Thoracic aorta (tissue), 2 donors: ENCODE measurements around the gene NSMCE1. TPM values are rescaled to one million over a fixed set of nuclear protein-coding genes. Genes with fewer than 3 reads are reported as not detected.

ENCODE experiments used
- ATAC-seq: fragments of 150-250 bp; one replicate; pipeline ENCODE4 v1.8.0; 2017; ENCODE audit warnings: low read depth; ENCODE audit not compliant: insufficient number of reproducible peaks, low FRiP score
- DNase-seq: peaks from one replicate; pipeline ENCODE4 v3.0.0-alpha.2; 2020; ENCODE audit warnings: low spot score
- H3K27ac ChIP-seq, 2 donors: fragments of 200-600 bp; sonication (generic); 1 replicate in 1 of 2; 2 replicates in 1 of 2; pipeline ENCODE4 v1.5.1; 2016; ENCODE audit warnings: mild to moderate bottlenecking in 2 of 2, moderate library complexity in 2 of 2
- H3K27me3 ChIP-seq: fragments of 200-600 bp; sonication (generic); replicated peaks from 2 replicates; pipeline ENCODE4 v1.6.0; 2016; ENCODE audit warnings: mild to moderate bottlenecking; ENCODE audit not compliant: insufficient read depth
- H3K36me3 ChIP-seq: fragments of 200-600 bp; sonication (generic); one replicate; pipeline ENCODE4 v1.5.1; 2016
- H3K4me1 ChIP-seq, 2 donors: fragments of 200-600 bp; sonication (generic); 1 replicate in 1 of 2; 2 replicates in 1 of 2; pipeline versions ENCODE4 v1.5.1 to v1.6.0; 2016; ENCODE audit warnings: low read depth in 2 of 2, mild to moderate bottlenecking in 1 of 2; ENCODE audit not compliant: control insufficient read depth in 1 of 2
- H3K4me3 ChIP-seq: fragments of 200-600 bp; sonication (generic); 2 replicates; pipeline ENCODE4 v1.5.1; 2016; ENCODE audit warnings: mild to moderate bottlenecking
- H3K9me3 ChIP-seq: fragments of 200-600 bp; sonication (generic); 2 replicates; pipeline ENCODE4 v1.5.1; 2016
- total RNA-seq, 2 donors: library from RNA; depleted of rRNA; stranded (reverse); fragments of >200 nt; gene quantifications; one replicate each; pipeline versions ENCODE4 v1.1.0 to v1.2.3, GENCODE V29; 2016
- TF ChIP-seq, protein P1 (sequence below): fragments of 200-600 bp; sonication (generic); IDR thresholded peaks from one replicate; pipeline ENCODE4 v1.5.1; 2019; ENCODE audit warnings: antibody characterized with exemption

The NSMCE1 gene
- total RNA-seq, 2 donors from 2014 or later, result 23.8 to 44.5 TPM

DNA sequence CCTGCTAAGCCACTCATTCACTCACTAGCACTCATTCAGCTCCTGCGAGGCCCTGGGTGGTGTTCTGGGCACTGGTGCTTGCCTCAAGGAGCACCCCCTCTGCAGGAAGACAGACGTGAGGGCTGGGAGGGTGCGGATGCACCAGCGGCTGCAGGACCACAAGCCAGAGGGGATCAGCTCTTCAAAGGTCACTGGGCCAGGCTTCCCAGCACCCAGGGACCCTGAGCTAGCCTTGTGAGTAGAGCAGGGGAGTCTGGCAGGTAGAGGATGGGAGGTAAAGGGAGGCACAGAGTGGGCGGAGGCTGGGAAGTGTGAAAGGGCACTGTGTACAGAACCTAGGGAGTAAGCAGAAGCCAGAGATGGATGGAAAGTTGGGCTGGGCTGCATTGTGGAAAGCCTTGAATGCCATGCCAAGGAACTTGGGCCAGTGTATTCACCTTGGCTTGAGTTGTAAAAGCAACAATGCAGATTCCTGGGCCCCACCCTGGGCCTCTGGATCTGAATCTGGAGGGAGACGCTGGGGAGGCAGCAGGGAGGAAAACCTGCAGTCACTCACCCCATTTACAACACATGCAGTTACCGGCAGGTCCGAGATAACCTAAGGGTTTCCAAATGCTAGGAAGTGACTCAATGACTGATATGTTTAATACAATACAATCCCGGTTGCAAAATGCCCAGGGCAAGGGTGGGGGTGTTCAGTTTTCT is 46.9 kb upstream of the NSMCE1 start:
- Histone ChIP-seq H3K4me3 (peak overlapping the region; percentile 81), H3K9me3 (no peaks in the 10 kb centered on the region), H3K4me1 (peaks cover 15 to 57% of the 10 kb centered on the region in 2 donors), H3K36me3 (no peaks in the 10 kb centered on the region), H3K27me3 (no peaks in the 10 kb centered on the region), H3K27ac (peak overlapping the region; percentile 89 to 92)
- peak; percentile 67 for DNase-seq
- ATAC-seq, result peak; percentile 63
- TF ChIP-seq, protein P1, sequence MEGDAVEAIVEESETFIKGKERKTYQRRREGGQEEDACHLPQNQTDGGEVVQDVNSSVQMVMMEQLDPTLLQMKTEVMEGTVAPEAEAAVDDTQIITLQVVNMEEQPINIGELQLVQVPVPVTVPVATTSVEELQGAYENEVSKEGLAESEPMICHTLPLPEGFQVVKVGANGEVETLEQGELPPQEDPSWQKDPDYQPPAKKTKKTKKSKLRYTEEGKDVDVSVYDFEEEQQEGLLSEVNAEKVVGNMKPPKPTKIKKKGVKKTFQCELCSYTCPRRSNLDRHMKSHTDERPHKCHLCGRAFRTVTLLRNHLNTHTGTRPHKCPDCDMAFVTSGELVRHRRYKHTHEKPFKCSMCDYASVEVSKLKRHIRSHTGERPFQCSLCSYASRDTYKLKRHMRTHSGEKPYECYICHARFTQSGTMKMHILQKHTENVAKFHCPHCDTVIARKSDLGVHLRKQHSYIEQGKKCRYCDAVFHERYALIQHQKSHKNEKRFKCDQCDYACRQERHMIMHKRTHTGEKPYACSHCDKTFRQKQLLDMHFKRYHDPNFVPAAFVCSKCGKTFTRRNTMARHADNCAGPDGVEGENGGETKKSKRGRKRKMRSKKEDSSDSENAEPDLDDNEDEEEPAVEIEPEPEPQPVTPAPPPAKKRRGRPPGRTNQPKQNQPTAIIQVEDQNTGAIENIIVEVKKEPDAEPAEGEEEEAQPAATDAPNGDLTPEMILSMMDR, result no peak

DNA sequence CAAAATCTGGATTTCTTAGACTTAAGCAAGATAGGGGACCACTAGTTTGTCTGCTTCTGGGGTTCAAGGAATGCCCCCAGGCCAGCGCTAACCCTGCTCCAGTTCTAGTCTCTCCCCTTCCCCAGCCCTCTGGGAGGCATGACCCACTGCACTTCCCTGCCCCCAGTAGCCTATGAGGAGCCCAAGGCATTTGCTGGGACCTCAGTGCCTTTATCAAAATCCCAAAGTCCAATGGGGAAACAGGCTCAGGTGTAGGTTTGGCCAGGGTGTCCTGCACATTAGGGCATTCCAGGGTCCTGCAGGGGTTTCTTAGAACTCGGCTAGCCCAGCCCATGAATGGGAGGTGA is 46.4 kb upstream of the NSMCE1 start:
- Histone ChIP-seq H3K27ac (peak overlapping the region; percentile 89 to 92), H3K4me3 (peak overlapping the region; percentile 81), H3K27me3 (no peaks in the 10 kb centered on the region), H3K36me3 (no peaks in the 10 kb centered on the region), H3K4me1 (peaks cover 15 to 54% of the 10 kb centered on the region in 2 donors), H3K9me3 (no peaks in the 10 kb centered on the region)
- no peak for DNase-seq
- TF ChIP-seq, protein P1, result no peak
- ATAC-seq, result no peak

DNA sequence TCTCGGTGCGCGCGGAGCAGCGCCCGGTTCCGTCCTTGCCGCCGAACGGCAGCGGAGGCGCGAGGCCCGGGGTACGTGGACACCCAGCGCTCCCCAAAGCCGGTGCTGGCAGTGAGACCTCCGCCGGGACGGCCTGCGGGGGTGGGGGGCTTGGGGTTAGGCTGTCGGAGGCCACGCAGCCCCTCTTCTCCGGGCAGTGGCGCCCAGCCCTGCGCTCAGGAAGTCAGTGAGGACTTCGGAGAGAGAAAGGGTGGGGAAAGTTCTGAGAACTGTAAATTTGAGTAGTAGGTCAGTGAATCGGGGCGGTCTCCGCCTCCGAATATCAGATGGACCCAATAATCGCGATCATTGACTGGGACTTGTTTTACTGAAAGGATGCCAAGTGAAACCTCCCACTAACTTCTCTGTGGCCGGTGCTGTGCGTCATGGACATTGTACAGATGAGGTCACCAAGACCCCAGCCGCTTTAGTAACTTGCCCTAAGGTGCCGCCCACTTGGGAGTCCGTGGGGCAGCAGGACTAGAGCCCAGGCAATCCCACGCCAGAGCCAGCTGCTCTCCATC is 45.7 kb upstream of the NSMCE1 start:
- Histone ChIP-seq H3K4me1 (peaks cover 15 to 47% of the 10 kb centered on the region in 2 donors), H3K36me3 (no peaks in the 10 kb centered on the region), H3K9me3 (no peaks in the 10 kb centered on the region), H3K27me3 (no peaks in the 10 kb centered on the region), H3K27ac (peak overlapping the region; percentile 89 to 92), H3K4me3 (peak overlapping the region; percentile 81)
- ATAC-seq (peak; percentile 5), DNase-seq (peak; percentile 76)
- TF ChIP-seq, protein P1, result no peak

DNA sequence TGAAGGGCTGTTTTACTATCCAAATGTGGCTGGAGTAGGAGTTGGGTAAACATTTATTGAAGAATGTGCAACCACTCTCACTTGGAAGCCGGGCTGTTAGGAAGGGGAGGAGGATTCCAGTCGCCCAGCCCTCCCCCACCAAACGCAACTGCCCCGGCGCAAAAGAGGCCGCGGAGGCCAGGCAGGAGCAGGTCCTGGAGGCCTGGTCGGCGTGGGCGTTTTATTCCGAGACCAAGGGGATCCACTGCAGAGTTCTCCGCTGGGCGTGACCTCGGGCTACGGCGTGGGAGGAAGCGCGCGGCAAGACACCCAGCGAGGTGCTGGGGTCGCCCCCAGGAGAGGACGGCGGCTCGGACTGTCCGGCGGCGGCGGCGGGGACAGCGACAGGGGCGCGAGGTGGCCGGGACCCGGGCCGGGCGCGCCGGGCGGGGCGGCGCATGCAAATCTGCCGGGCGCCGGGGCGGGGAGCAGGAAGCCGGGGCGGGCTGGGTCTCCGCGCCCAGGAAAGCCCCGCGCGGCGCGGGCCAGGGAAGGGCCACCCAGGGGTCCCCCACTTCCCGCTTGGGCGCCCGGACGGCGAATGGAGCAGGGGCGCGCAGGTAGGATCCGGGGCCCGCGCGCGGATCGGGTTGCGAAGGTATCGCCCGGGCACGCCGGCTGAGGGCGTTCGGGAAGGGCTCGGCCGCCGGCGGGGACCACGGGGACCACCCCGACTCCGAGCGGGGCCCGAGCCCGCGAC is 45.0 kb upstream of the NSMCE1 start, which contains the start of gene IL4R:
IL4R (plus strand) TSS at position 553 of the 739 bp plus-strand sequence. CDS start 26,230 bp downstream, outside the sequence.
- H3K4me3 ChIP-seq, result peak within 1 kb of the TSS; percentile 81
- DNase-seq (peak; percentile 56), ATAC-seq (peak; percentile 51)
- H3K9me3 ChIP-seq, result no peaks in the 10 kb centered on the region
- peaks cover 15 to 41% of the 10 kb centered on the region in 2 donors for H3K4me1 ChIP-seq
- no peaks in the 10 kb centered on the region for H3K27me3 ChIP-seq
- TF ChIP-seq, protein P1, result no peak
- H3K36me3 ChIP-seq, result no peaks in the 10 kb centered on the region
- H3K27ac ChIP-seq, result peak within 1 kb of the TSS; percentile 89 to 92
